ENCODE data around the gene KAZN. TPM values are rescaled to one million over a fixed set of nuclear protein-coding genes. Genes with fewer than 3 reads are reported as not detected.

KAZN gene
- total and polyA plus RNA-seq, 9 donors: 10.1 to 56.4 (median 27.9) TPM

- H3K27ac ChIP-seq: no peak overlapping the region
- H3K4me3 ChIP-seq: no peak overlapping the region
- H3K36me3 ChIP-seq: no peaks in the 10 kb centered on the region
- H3K27me3 ChIP-seq: no peaks in the 10 kb centered on the region
- no peaks in the 10 kb centered on the region for H3K4me1 ChIP-seq (ENCODE audit: insufficient read depth)
- WGBS, 3 donors: 81 to 83% (median 81%) methylated on average over 9 of the region's 9 CpGs
- TF ChIP-seq EP300 (IDR thresholded peaks at IDR 0.05) (no peak), CTCF (IDR thresholded peaks at IDR 0.05) (no peak), POLR2A (IDR thresholded peaks at IDR 0.05) (no peak)
- no peak for DNase-seq
- intact Hi-C loops (cut with DNase I): no loop called here
- H3K9me3 ChIP-seq: no peaks in the 10 kb centered on the region
Observed at GRCh38 chr1:14755518-14756252, 157.2 kb downstream of the KAZN start.

- Histone ChIP-seq H3K4me1 (ENCODE audit: insufficient read depth) (no peaks in the 10 kb centered on the region), H3K9me3 (no peaks in the 10 kb centered on the region), H3K4me3 (no peak overlapping the region), H3K36me3 (no peaks in the 10 kb centered on the region), H3K27ac (no peak overlapping the region), H3K27me3 (no peaks in the 10 kb centered on the region)
- 40 to 47% (median 44%) methylated on average over 6 of the region's 6 CpGs for WGBS, 3 donors
- TF ChIP-seq POLR2A (IDR thresholded peaks at IDR 0.05): no peak
- no peak for TF ChIP-seq EP300 (IDR thresholded peaks at IDR 0.05)
- no peak for TF ChIP-seq CTCF (IDR thresholded peaks at IDR 0.05)
- intact Hi-C loops (cut with DNase I): no loop called here
- DNase-seq: no peak
Observed at GRCh38 chr1:14756589-14757285, 158.3 kb downstream of the KAZN start.

- H3K27ac ChIP-seq: no peak overlapping the region
- intact Hi-C loops (cut with DNase I): no loop called here
- H3K4me1 ChIP-seq (ENCODE audit: insufficient read depth): no peaks in the 10 kb centered on the region
- TF ChIP-seq CTCF (IDR thresholded peaks at IDR 0.05): no peak
- no peak for TF ChIP-seq POLR2A (IDR thresholded peaks at IDR 0.05)
- no peak for TF ChIP-seq EP300 (IDR thresholded peaks at IDR 0.05)
- H3K9me3 ChIP-seq: no peaks in the 10 kb centered on the region
- 32 to 38% (median 34%) methylated on average over 2 of the region's 2 CpGs for WGBS, 3 donors
- DNase-seq: no peak
- H3K36me3 ChIP-seq: no peaks in the 10 kb centered on the region
- H3K4me3 ChIP-seq: no peak overlapping the region
- H3K27me3 ChIP-seq: no peaks in the 10 kb centered on the region
Observed at GRCh38 chr1:14757286-14757625, 158.8 kb downstream of the KAZN start.

- Histone ChIP-seq H3K36me3 (no peaks in the 10 kb centered on the region), H3K4me3 (no peak overlapping the region), H3K27me3 (no peaks in the 10 kb centered on the region), H3K4me1 (ENCODE audit: insufficient read depth) (no peaks in the 10 kb centered on the region), H3K9me3 (no peaks in the 10 kb centered on the region), H3K27ac (no peak overlapping the region)
- intact Hi-C loops (cut with DNase I): no loop called here
- 30 to 45% (median 43%) methylated on average over 15 of the region's 15 CpGs for WGBS, 3 donors
- no peak for TF ChIP-seq EP300 (IDR thresholded peaks at IDR 0.05)
- no peak for TF ChIP-seq CTCF (IDR thresholded peaks at IDR 0.05)
- TF ChIP-seq POLR2A (IDR thresholded peaks at IDR 0.05): no peak
- no peak for DNase-seq
Observed at GRCh38 chr1:14759042-14759818, 160.7 kb downstream of the KAZN start.
